ENCODE results near the gene CCDC178.

The CCDC178 gene

GRCh38 chr18:33440060-33441043 is at the start of gene CCDC178:
CCDC178 (minus strand) TSS chr18:33440721; CDS start chr18:33412088, 28,633 bp downstream.
- DNase-seq (ENCODE audit: low spot score) = peak; percentile 57
- in situ Hi-C loops (cut with MboI; ENCODE audit: low pct_unique_long_range_greater_than_20kb, low sequenced_read_pairs, unreplicated experiment) = no loop called here
- peak; percentile 45 for TF ChIP-seq CTCF (IDR thresholded peaks at IDR 0.05; ENCODE audit: extremely low read depth, insufficient read depth, missing control alignments)

GRCh38 chr18:33483908-33484307 is 43.4 kb upstream of the CCDC178 start:
- TF ChIP-seq CTCF (IDR thresholded peaks at IDR 0.05; ENCODE audit: extremely low read depth, insufficient read depth, missing control alignments) = no peak
- no peak for DNase-seq (ENCODE audit: low spot score)
- in situ Hi-C loops (cut with MboI; ENCODE audit: low pct_unique_long_range_greater_than_20kb, low sequenced_read_pairs, unreplicated experiment) = no loop called here

- in situ Hi-C loops (cut with MboI; ENCODE audit: low pct_unique_long_range_greater_than_20kb, low sequenced_read_pairs, unreplicated experiment) = no loop called here
- DNase-seq (ENCODE audit: low spot score) = no peak
- TF ChIP-seq CTCF (IDR thresholded peaks at IDR 0.05; ENCODE audit: extremely low read depth, insufficient read depth, missing control alignments) = no peak
Observed at GRCh38 chr18:33472509-33472908, 32.0 kb upstream of the CCDC178 start.

- TF ChIP-seq CTCF (IDR thresholded peaks at IDR 0.05; ENCODE audit: extremely low read depth, insufficient read depth, missing control alignments) = no peak
- DNase-seq (ENCODE audit: low spot score) = no peak
- in situ Hi-C loops (cut with MboI; ENCODE audit: low pct_unique_long_range_greater_than_20kb, low sequenced_read_pairs, unreplicated experiment) = no loop called here
Observed at GRCh38 chr18:33470216-33470615, 29.7 kb upstream of the CCDC178 start.

GRCh38 chr18:33469699-33470098 is 29.2 kb upstream of the CCDC178 start:
- in situ Hi-C loops (cut with MboI; ENCODE audit: low pct_unique_long_range_greater_than_20kb, low sequenced_read_pairs, unreplicated experiment) = no loop called here
- TF ChIP-seq CTCF (IDR thresholded peaks at IDR 0.05; ENCODE audit: extremely low read depth, insufficient read depth, missing control alignments) = no peak
- no peak for DNase-seq (ENCODE audit: low spot score)

- no peak for DNase-seq (ENCODE audit: low spot score)
- TF ChIP-seq CTCF (IDR thresholded peaks at IDR 0.05; ENCODE audit: extremely low read depth, insufficient read depth, missing control alignments) = no peak
- in situ Hi-C loops (cut with MboI; ENCODE audit: low pct_unique_long_range_greater_than_20kb, low sequenced_read_pairs, unreplicated experiment) = no loop called here
Observed at GRCh38 chr18:33467531-33467930, 27.0 kb upstream of the CCDC178 start.

Measured in GM13977 (cell line).